HG03066 (cell line): ENCODE measurements around the gene LHFPL6.

ENCODE experiments used
- ATAC-seq: cut with Tn5 transposase; IDR thresholded peaks from one replicate; pipeline ENCODE4 v1.9.1; 2021; ENCODE audit warnings: low read depth; ENCODE audit not compliant: unreplicated experiment

Gene LHFPL6

GRCh38 chr13:39321574-39321973 is 281.4 kb downstream of the LHFPL6 start:
- no peak for ATAC-seq

GRCh38 chr13:39318161-39318560 is 284.8 kb downstream of the LHFPL6 start:
- ATAC-seq, result no peak

DNA sequence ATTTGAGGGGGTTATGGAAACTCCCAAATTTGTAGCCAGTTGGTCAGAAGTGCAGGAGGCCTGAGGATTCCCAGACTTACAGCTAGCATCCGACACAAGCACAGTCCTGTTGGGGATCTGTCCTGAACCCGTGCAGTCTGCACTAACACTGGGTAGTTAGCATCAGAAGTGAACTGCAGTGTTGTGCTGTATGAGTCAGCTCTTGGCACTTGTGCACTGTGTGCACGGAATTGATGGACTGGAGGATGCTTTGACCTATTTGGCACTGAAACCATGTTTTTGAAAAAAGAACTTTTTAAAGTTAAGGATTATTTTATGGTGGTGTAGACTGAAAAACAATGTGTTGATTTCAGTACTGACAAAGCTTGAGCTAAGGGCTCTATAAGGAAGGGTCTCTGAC is 285.7 kb downstream of the LHFPL6 start:
- no peak for ATAC-seq

DNA sequence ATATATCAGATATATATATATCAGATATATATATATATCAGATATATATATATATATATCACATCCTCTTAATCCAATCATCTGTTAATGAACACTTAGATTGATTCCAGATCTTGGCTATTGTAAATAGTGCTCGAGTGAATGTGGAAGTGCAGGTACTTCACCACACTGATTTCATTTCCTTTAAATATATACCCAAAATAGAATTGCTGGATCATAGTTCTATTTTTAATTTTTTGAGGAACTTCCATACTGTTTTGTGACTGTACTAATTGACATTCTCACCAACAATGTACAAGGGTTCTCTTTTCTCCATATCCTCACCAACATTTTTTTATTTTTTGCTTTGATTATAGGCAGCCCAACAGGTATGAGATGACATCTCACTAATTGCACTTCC is 287.2 kb downstream of the LHFPL6 start:
- ATAC-seq, result no peak

DNA sequence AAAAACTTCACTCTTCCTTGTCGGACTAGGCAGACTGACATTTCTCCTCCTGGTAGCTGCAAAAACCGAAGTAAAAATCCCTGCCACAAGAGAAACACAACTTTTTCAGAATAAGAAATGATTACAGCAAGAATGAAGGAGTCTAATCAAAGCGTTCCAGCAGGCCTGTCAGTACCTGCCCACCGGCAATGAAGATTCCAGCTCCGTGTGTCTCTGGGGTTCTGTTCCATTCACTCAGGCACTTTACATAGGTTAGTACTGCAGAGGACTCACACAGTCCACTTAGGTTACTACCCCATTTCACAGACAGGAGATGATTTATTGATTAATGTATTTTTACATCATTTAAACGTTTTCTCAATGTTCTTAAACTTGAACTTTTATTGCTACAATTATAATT is 289.3 kb downstream of the LHFPL6 start:
- ATAC-seq, result no peak

GRCh38 chr13:39312596-39312995 is 290.4 kb downstream of the LHFPL6 start:
- ATAC-seq, result no peak

GRCh38 chr13:39311619-39312018 is 291.4 kb downstream of the LHFPL6 start:
- ATAC-seq, result no peak

GRCh38 chr13:39310961-39311360 is 292.0 kb downstream of the LHFPL6 start:
- ATAC-seq, result no peak

DNA sequence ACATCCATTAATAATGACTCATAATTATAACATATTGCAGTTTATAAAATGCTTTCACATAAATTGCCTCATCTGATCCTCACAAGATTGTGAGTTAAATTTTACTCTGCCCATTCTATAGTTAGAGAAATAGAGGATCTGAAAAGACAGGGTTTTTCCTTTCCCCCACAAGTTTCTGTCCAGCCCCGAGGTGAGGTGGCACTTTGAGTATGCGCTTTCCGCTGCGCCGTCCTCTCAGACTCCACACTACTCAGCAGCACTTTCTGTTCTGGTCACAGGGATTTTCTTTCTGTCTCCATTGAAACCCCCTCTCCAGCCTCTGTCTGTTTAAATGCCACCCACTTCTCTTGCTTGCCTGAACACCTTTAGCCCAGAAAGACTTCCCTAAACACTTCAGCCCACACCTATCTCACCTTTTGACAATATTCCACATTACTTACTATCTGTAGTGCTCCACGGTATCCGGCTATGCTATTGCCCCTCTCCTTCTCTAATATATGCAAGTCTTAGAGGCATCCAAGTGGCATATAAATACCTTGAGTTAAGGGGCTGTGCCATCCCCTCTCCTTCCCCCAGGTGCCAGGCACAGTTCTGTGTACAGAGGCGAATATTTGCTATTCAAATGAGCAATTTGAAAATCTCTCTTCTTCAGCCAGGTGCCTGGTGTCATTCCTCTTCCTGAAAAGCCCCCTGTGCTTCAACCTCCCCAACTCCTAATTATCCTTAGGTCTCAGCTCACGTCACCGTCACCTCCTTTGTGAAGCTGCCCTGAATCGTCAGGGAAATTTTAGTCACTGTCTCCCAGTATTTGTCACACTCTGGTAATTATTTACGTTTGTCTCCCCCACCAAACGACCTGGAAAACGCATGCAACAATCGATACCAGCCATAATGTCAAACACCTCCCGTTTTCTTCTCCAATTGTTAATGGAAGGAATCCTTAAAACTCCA is 296.1 kb downstream of the LHFPL6 start:
- ATAC-seq, result peak; percentile 89

DNA sequence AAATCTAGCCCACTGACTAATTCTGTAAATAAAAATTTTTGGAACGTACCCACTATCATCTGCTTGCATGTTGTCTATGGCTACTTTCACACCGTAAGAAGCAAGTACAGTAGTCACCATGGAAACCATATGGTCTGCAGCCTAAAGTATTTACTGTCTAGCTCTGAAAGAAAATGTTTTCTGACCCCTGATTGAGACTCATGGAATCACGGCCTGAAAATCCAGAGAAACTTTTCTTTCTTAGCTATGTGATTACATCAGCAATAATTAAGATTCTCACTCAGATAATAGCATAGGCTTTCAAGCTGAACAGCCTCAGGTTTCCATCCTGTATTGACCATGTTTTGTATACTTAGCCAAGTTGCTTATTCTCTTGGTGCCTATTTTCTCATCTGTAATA is 300.2 kb downstream of the LHFPL6 start:
- ATAC-seq, result no peak

DNA sequence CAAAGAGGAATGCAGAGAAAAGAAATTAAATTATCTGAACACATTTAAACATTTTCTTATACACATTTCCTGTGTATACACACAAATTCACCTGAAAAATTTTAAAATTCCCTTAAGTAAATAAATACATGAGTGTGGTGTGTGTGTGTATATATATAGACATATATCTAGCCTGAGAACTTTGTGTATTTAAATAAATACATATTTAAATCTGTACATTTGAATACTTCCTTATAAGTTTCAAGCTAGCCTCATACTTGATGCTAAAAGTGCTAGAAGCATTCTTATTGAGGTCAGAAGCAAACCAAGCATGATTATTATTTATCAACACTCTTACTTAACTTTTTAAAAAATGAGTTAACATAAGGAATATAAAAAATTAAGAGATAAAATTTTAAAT is 304.0 kb downstream of the LHFPL6 start:
- ATAC-seq, result no peak

DNA sequence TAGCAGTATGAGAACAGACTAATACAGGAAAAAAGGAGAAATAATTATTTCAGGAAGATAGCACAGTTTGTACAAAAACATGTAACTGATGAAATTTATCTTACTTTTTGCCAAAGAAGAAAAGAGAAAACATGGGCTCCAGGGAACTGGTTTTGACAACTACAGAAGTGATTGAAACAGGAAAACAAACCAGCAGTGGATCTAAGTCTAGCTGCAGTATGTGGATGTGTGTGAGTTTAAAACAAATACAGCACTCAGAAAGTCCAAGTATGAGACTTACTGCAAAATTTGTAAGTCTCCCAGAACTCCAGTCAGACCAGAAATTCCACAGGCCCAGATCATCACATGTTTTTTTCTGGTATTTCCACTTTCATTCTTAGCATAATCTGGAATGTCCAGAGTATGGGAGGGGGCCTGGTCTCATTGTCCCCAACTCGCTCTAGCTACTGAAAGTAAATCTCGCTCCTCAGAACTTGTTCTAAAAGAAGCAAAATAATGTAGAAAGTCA is 305.3 kb downstream of the LHFPL6 start:
- no peak for ATAC-seq

GRCh38 chr13:39297023-39297422 is 306.0 kb downstream of the LHFPL6 start:
- ATAC-seq, result no peak

DNA sequence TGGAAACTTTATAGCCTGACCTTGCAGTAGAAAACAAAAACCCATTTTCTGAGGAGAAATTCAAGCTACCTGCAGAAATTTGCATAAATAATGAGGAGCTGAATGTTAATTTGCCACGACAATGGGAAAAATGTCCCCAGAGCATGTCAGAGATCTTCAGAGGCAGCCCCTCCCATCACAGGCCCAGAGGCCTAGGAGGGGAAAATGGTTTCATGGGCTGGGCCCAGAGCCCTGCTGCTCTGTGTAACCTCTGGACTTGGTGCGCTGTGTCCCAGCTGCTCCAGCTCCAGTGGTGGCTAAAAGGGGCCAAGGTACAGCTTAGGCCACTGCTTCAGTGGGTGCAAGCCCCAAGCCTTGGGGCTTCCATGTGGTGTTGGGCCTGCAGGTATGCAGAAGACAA is 306.8 kb downstream of the LHFPL6 start:
- ATAC-seq, result no peak
